H1 (cell line): ENCODE data around the gene SMNDC1. TPM values are rescaled to one million over a fixed set of nuclear protein-coding genes. Genes with fewer than 3 reads are reported as not detected.

Source experiments
- SP1 ChIP-seq: IDR thresholded peaks from 2 replicates; pipeline ENCODE4 v1.6.1; 2011; ENCODE audit warnings: low read depth, low read length
- polyA plus RNA-seq, 7 experiments: library from polyadenylated mRNA; depleted of rRNA in 3 of 7; stranded (reverse) in 5 of 7; unstranded in 2 of 7; fragments of >200 nt in 5 of 7; fragments of 200-250 nt in 2 of 7; gene quantifications; 1 replicate in 5 of 7; 2 replicates in 1 of 7; 4 replicates in 1 of 7; pipeline versions ENCODE4 v1.2.1 to v1.2.3, GENCODE V29; 2011 to 2013; ENCODE audit warnings: missing spikeins in 2 of 7, mixed read lengths in 2 of 7
- total RNA-seq: library from RNA; stranded (reverse); fragmentation: NEBNext Ultra II Directional; extraction: Animal tissue kit (Norgen Biotek cat#: 25700); gene quantifications from 2 replicates; pipeline ENCODE4 v1.2.1, GENCODE V29; 2021

The SMNDC1 gene
- total and polyA plus RNA-seq, 2 of the 8 experiments (the other 6 are each of a cell fraction or from before 2014, with no cell fraction given), result 8.1 to 48.6 TPM

GRCh38 chr10:110274072-110274627, 30.6 kb downstream of the SMNDC1 start (continued):
- no peak for TF ChIP-seq SP1
